HepG2 (cell line): ENCODE results near the gene DDX49. TPM values are rescaled to one million over a fixed set of nuclear protein-coding genes. Genes with fewer than 3 reads are reported as not detected.

ENCODE experiments used
- CEBPG ChIP-seq: IDR thresholded peaks from 2 replicates; pipeline ENCODE4 v1.6.1; 2016
- IKZF1 ChIP-seq: fragments of 450-650 bp; IDR thresholded peaks from 2 replicates; pipeline ENCODE4 v1.7.1; 2016
- IRF2 ChIP-seq: IDR thresholded peaks from 2 replicates; pipeline ENCODE4 v1.6.1; 2018; ENCODE audit warnings: missing genetic modification reagents, missing compliant biosample characterization
- MAFF ChIP-seq: IDR thresholded peaks from 2 replicates; pipeline ENCODE4 v1.6.1; 2011; ENCODE audit warnings: low read depth, low read length, improper control_type of control experiment
- RARA ChIP-seq: IDR thresholded peaks from 2 replicates; pipeline ENCODE4 v1.6.1; 2016; ENCODE audit warnings: missing genetic modification reagents, missing compliant biosample characterization
- ZFX ChIP-seq: sonication (generic); formaldehyde crosslinking; IDR thresholded peaks from 2 replicates; pipeline ENCODE4 v1.4.0; 2020; ENCODE audit warnings: mild to moderate bottlenecking, low read depth, missing genetic modification reagents, moderate library complexity
- ZMYM3 ChIP-seq: sonication (generic); formaldehyde crosslinking; IDR thresholded peaks from 2 replicates; pipeline ENCODE4 v1.5.1; 2020; ENCODE audit warnings: mild to moderate bottlenecking, missing genetic modification reagents
- ZNF160 ChIP-seq: sonication (generic); formaldehyde crosslinking; IDR thresholded peaks from 2 replicates; pipeline ENCODE4 v1.8.0; 2022; ENCODE audit warnings: mild to moderate bottlenecking, inconsistent platforms, missing genetic modification reagents
- polyA plus RNA-seq, 8 experiments: library from polyadenylated mRNA; depleted of rRNA in 3 of 8; stranded (reverse) in 7 of 8; unstranded in 1 of 8; fragments of >200 nt; fragmentation: Illumina TruSeq in 4 of 8; extraction: Trizol in 4 of 8; gene quantifications; 2 replicates each; pipeline versions ENCODE4 v1.2.1 to v1.2.3, GENCODE V29; 2011 to 2016; ENCODE audit warnings: low read depth in 4 of 8, missing spikeins in 1 of 8, mixed read lengths in 1 of 8; ENCODE audit not compliant: insufficient read depth in 1 of 8
- total RNA-seq, 5 experiments: library from RNA; depleted of rRNA; stranded (reverse); fragments of >200 nt; fragmentation: Illumina TruSeq; extraction: Trizol; gene quantifications; 2 replicates each; pipeline ENCODE4 v1.2.3, GENCODE V29; 2016; ENCODE audit warnings: low read depth in 1 of 5
- TF ChIP-seq, protein P1 (sequence below): sonication (generic); formaldehyde crosslinking; IDR thresholded peaks from 2 replicates; pipeline ENCODE4 v1.4.0; 2020; ENCODE audit warnings: missing genetic modification reagents
- TF ChIP-seq, protein P2 (sequence below): IDR thresholded peaks from 2 replicates; pipeline ENCODE4 v1.4.0; 2020; ENCODE audit warnings: mild to moderate bottlenecking, missing genetic modification reagents
- TF ChIP-seq, protein P3 (sequence below): IDR thresholded peaks from 2 replicates; pipeline ENCODE4 v1.6.1; 2016; ENCODE audit warnings: low read depth, borderline replicate concordance
- TF ChIP-seq, protein P4 (sequence below): sonication (generic); formaldehyde crosslinking; IDR thresholded peaks from 2 replicates; pipeline ENCODE4 v1.4.0; 2020; ENCODE audit warnings: low read depth, missing genetic modification reagents
- TF ChIP-seq, protein P5 (sequence below), 2 experiments: sonication (generic) in 1 of 2; formaldehyde crosslinking in 1 of 2; IDR thresholded peaks; 2 replicates each; pipeline versions ENCODE4 v1.4.0 to v1.6.1; 2016 to 2020; ENCODE audit warnings: borderline replicate concordance in 1 of 2, low read depth in 1 of 2, mild to moderate bottlenecking in 1 of 2, missing genetic modification reagents in 1 of 2

The DDX49 gene
- total and polyA plus RNA-seq, 2 of the 13 experiments (the other 11 are each of a cell fraction or from before 2014, with no cell fraction given) = 27.0 to 46.2 TPM

DNA sequence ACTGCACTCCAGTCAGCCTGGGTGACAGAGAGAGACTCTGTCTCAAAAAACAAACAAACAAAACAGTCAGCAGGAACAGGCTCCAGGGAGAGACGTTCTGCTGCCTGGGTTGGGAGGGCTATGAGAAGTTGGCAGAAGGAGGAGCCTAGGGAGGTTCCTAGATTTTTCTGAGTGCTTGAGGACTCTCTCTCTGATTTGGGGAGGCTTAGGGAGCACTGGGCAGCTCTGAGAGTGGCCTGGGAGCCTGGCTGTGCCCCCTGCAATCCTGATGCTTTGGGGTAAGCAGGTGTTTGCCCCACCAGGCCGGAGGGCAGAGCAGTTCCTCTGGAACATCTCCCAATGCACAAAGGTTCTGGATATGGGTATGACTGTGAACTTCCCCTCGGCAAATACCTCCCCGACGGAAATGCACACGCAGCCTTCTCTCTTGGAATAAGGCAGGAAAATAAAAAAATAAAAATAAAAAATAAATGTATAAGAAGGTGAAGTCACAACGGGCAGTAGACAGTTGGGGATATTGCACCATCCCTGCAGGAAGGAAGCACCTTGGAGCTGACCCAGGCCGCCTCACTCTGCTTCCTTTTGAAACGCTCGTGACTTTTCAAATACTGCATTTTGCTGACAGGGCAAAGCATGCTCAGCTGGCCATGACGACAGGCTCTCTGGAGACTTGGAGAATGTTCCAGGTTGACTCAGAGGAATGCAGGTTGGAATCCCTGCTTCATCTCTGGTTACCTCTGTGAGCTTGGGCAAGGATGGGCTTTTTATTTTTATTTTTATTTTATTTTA, 48.0 kb downstream of the DDX49 start (continued):
- TF ChIP-seq, protein P1, sequence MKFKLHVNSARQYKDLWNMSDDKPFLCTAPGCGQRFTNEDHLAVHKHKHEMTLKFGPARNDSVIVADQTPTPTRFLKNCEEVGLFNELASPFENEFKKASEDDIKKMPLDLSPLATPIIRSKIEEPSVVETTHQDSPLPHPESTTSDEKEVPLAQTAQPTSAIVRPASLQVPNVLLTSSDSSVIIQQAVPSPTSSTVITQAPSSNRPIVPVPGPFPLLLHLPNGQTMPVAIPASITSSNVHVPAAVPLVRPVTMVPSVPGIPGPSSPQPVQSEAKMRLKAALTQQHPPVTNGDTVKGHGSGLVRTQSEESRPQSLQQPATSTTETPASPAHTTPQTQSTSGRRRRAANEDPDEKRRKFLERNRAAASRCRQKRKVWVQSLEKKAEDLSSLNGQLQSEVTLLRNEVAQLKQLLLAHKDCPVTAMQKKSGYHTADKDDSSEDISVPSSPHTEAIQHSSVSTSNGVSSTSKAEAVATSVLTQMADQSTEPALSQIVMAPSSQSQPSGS (CRISPR knock-in tag) = 0 out of 2 replicates have a peak, but pooled peaks have one; percentile 29
- TF ChIP-seq, protein P2, sequence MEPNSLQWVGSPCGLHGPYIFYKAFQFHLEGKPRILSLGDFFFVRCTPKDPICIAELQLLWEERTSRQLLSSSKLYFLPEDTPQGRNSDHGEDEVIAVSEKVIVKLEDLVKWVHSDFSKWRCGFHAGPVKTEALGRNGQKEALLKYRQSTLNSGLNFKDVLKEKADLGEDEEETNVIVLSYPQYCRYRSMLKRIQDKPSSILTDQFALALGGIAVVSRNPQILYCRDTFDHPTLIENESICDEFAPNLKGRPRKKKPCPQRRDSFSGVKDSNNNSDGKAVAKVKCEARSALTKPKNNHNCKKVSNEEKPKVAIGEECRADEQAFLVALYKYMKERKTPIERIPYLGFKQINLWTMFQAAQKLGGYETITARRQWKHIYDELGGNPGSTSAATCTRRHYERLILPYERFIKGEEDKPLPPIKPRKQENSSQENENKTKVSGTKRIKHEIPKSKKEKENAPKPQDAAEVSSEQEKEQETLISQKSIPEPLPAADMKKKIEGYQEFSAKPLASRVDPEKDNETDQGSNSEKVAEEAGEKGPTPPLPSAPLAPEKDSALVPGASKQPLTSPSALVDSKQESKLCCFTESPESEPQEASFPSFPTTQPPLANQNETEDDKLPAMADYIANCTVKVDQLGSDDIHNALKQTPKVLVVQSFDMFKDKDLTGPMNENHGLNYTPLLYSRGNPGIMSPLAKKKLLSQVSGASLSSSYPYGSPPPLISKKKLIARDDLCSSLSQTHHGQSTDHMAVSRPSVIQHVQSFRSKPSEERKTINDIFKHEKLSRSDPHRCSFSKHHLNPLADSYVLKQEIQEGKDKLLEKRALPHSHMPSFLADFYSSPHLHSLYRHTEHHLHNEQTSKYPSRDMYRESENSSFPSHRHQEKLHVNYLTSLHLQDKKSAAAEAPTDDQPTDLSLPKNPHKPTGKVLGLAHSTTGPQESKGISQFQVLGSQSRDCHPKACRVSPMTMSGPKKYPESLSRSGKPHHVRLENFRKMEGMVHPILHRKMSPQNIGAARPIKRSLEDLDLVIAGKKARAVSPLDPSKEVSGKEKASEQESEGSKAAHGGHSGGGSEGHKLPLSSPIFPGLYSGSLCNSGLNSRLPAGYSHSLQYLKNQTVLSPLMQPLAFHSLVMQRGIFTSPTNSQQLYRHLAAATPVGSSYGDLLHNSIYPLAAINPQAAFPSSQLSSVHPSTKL = peak; percentile 27; the same call in 1 of the 2 replicates
- TF ChIP-seq, protein P3, sequence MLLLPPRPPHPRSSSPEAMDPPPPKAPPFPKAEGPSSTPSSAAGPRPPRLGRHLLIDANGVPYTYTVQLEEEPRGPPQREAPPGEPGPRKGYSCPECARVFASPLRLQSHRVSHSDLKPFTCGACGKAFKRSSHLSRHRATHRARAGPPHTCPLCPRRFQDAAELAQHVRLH (CRISPR knock-in tag) = no peak
- TF ChIP-seq, protein P4, sequence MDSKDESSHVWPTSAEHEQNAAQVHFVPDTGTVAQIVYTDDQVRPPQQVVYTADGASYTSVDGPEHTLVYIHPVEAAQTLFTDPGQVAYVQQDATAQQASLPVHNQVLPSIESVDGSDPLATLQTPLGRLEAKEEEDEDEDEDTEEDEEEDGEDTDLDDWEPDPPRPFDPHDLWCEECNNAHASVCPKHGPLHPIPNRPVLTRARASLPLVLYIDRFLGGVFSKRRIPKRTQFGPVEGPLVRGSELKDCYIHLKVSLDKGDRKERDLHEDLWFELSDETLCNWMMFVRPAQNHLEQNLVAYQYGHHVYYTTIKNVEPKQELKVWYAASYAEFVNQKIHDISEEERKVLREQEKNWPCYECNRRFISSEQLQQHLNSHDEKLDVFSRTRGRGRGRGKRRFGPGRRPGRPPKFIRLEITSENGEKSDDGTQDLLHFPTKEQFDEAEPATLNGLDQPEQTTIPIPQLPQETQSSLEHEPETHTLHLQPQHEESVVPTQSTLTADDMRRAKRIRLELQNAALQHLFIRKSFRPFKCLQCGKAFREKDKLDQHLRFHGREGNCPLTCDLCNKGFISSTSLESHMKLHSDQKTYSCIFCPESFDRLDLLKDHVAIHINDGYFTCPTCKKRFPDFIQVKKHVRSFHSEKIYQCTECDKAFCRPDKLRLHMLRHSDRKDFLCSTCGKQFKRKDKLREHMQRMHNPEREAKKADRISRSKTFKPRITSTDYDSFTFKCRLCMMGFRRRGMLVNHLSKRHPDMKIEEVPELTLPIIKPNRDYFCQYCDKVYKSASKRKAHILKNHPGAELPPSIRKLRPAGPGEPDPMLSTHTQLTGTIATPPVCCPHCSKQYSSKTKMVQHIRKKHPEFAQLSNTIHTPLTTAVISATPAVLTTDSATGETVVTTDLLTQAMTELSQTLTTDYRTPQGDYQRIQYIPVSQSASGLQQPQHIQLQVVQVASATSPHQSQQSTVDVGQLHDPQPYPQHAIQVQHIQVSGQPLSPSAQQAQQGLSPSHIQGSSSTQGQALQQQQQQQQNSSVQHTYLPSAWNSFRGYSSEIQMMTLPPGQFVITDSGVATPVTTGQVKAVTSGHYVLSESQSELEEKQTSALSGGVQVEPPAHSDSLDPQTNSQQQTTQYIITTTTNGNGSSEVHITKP (CRISPR knock-in tag) = peak; percentile 39; the same call in 1 of the 2 replicates
- TF ChIP-seq ZFX (CRISPR knock-in tag) (no peak), ZMYM3 (CRISPR knock-in tag) (0 out of 2 replicates have a peak, but pooled peaks have one; percentile 9), CEBPG (peak; percentile 55), IKZF1 (no peak), IRF2 (0 out of 2 replicates have a peak, but pooled peaks have one; percentile 29), MAFF (peak; percentile 98), RARA (CRISPR knock-in tag) (peak; percentile 34; the same call in 1 of the 2 replicates), ZNF160 (no peak)
- TF ChIP-seq, protein P5, sequence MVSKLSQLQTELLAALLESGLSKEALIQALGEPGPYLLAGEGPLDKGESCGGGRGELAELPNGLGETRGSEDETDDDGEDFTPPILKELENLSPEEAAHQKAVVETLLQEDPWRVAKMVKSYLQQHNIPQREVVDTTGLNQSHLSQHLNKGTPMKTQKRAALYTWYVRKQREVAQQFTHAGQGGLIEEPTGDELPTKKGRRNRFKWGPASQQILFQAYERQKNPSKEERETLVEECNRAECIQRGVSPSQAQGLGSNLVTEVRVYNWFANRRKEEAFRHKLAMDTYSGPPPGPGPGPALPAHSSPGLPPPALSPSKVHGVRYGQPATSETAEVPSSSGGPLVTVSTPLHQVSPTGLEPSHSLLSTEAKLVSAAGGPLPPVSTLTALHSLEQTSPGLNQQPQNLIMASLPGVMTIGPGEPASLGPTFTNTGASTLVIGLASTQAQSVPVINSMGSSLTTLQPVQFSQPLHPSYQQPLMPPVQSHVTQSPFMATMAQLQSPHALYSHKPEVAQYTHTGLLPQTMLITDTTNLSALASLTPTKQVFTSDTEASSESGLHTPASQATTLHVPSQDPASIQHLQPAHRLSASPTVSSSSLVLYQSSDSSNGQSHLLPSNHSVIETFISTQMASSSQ (IDR thresholded peaks at IDR 0.05; ENCODE audit: low read depth) = 0 out of 2 replicates have a peak, but pooled peaks have one; percentile 17
- TF ChIP-seq, protein P5 (CRISPR knock-in tag; IDR thresholded peaks at IDR 0.05; ENCODE audit: borderline replicate concordance) = no peak
